Stimulated activated CD8-positive, alpha-beta memory T cell treated with anti-CD3 and anti-CD28 coated beads, Interleukin-15, amount 100 ng/mL, for 1 hour (primary cell): Measurements from ENCODE around the gene FGF1.

Source experiments
- DNase-seq: peaks from one replicate; pipeline ENCODE4 v3.0.0-alpha.2; 2020; ENCODE audit warnings: low read depth

Gene FGF1

GRCh38 chr5:142610176-142611001 lies 75.5 kb downstream of the FGF1 start:
- no peak for DNase-seq

GRCh38 chr5:142609142-142609541 lies 76.7 kb downstream of the FGF1 start:
- no peak for DNase-seq

GRCh38 chr5:142608081-142608480 lies 77.8 kb downstream of the FGF1 start:
- no peak for DNase-seq

DNA sequence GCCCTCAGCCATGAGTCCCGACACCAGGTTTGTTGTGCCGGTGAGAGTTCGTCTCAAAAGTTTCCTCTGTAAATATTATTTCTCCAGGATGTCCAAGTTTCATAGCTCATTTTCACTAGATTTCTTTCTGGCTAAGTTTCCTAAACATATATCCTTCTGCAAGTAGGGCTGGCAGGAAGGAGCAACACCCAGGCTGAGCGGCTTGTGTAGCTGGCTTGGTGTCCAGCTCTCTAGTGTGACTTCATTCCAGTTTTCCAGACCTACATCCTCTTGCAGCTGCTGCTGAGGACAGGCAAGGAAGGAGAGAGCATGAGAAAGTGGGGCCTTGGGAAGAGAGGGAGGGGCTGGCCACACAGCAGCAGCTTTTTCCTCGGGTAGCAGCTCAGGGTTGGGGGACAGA lies 80.3 kb downstream of the FGF1 start:
- DNase-seq, result no peak

- no peak for DNase-seq
Measured at GRCh38 chr5:142602720-142603245, 83.1 kb downstream of the FGF1 start.

- no peak for DNase-seq
Measured at GRCh38 chr5:142601432-142601831, 84.5 kb downstream of the FGF1 start.

DNA sequence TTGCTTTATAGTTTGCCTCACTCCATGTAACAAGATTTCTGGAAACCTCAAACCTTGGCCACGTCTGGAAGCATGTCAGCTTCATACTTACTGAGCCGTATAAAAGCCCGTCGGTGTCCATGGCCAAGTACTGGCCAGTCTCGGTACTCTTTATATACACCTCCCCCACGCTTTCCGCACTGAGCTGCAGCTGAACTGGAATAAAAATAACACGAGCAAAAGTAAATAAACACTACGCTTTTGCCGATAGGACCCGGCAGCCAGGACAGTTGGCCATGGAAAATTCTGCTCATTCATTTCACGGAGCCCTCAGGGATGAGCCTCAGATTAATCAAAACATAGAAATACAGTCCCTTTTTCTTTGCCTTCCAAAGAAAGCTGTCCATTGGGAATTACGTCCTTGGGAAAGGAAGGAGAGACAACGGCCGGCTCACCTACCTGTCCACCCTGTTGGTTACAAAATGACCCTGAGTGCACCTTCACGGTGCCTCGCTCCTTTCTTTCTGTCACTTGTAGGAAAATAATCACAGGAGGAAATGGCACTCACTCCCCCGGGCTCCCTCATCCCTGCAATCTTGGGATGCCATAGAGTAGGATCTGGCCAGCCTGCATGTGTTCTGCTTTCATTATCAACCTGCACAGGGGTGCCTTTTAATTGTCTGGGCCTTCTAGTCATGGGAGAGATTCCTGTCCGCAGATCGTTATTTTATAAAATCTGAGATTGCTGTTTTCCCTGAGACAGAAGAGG lies 85.1 kb downstream of the FGF1 start:
- DNase-seq, result no peak

GRCh38 chr5:142600092-142600491 lies 85.8 kb downstream of the FGF1 start:
- DNase-seq, result no peak

- DNase-seq, result no peak
Measured at GRCh38 chr5:142598338-142598700, 87.6 kb downstream of the FGF1 start.

- DNase-seq, result no peak
Measured at GRCh38 chr5:142597546-142598337, 88.1 kb downstream of the FGF1 start.

DNA sequence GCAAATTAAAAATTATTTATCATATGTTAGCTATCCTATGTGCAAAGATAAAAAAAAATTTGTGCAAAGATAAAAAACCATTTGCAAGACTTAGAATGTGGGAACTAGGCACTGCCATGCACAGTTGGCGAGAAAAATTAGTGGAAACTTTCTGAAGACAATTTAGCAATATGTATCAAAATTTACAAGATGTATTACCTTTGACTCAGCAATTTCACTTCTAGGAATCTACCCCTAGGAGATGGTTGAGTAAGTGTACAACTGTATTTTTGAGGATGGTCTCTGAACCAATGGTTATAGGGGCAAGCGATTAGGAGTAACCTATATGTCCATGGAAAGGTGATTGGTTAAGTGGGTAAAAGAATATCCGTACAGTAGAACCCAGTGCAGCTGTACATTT lies 88.9 kb downstream of the FGF1 start:
- DNase-seq, result no peak

- DNase-seq, result no peak
Measured at GRCh38 chr5:142592365-142592764, 93.5 kb downstream of the FGF1 start.

- no peak for DNase-seq
Measured at GRCh38 chr5:142590451-142591231, 95.2 kb downstream of the FGF1 start.

DNA sequence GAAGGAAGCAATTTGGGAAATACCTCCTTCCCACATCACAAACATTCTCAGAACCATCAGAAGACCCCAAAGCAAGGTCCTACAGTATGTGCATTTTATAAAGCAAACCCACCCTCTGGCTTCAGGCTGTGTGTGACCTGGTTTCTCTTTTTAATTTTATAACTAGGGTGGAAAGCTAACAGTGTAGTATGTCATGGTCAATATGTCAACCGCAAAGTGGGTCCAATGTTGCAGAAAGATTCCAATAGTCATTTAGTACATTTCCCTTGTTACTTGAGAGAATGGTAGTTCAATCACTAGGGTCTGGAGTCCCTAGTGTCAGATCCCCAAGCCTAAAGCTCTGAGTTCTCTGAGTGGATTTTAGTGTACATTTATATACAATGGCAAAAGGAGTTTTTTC lies 96.2 kb downstream of the FGF1 start:
- no peak for DNase-seq

GRCh38 chr5:142587354-142587965 lies 98.4 kb downstream of the FGF1 start:
- no peak for DNase-seq

DNA sequence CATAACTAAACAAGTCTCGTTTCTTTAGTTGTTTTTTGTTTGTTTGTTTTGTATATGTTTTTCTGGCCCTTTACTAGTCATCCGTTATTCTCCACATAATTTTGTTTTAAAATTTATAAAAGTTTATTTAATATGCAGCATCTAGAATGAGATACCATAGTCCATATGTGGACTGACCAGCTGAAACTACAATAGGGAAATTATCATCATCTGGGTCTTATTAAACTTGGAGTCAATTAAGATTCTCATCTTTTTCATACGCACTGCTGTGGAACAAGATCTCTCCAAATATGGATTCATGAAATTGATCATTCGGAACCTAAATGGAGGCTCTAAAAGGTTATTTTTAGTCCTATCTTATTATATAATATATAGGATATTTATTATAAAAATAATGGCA lies 99.3 kb downstream of the FGF1 start:
- no peak for DNase-seq

- DNase-seq, result no peak
Measured at GRCh38 chr5:142585451-142585850, 100.4 kb downstream of the FGF1 start.

DNA sequence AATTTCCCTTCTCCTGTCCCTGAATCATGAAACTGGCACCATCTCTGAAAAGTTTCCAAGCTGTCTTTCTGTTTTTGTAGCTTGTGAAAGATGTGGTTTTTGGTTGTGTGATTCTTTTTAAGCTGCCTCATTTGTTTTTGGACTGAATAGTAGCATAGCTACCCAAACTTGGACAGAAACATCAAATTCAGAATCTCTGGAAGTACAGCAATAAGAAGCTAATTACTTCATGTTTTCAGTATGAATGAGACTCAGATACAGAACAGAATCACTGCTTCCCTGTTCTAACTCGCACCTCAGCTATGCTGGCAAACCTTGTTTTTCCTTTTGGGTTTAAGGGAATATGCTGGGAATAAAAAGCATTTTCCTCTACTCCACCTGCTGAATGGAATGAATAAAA lies 101.0 kb downstream of the FGF1 start:
- no peak for DNase-seq

GRCh38 chr5:142578161-142578830 lies 107.6 kb downstream of the FGF1 start:
- no peak for DNase-seq

DNA sequence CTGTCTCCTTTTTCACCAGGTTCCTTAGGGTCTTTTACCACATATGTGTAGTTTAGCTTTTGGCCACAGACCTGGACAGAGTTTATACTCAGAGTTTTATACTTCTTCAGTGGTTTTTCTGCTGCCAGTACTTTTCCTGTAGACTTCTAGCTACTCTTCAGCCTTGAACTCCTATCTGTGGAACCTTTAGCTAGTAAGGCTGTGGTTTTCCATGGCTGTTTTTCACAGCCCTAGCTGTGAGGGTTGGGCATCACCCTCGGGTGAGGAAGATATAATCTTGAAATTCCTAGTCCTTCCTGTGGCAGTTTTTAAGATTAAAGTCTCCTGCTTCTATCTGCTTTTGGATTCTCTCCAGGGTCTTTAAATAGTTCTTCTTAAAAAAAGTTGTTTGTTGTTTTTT lies 109.1 kb downstream of the FGF1 start:
- DNase-seq, result no peak

DNA sequence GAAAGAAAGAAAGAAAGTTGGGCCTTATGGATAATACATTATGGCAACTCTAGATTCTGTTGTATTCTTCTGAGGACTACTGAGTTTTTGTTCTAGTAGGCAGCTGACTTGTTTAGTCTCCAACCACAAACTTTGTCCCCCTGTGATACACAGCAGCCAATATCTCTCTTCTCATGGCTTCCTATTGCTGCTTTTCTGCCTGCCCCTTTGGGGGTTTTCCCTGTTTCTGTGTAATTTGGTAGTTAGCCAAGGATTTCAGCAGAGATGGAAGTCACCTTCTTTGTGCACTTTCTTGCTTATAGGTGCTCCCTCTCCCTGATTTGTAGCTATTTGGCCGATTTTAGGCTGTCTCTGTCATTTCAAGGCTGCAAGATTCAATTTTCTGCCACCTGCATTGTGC lies 109.6 kb downstream of the FGF1 start:
- DNase-seq, result no peak
